ENCODE results near the gene AGTRAP. TPM values are rescaled to one million over a fixed set of nuclear protein-coding genes. Genes with fewer than 3 reads are reported as not detected.

Gene AGTRAP
- total RNA-seq, 2 donors from 2014 or later = 44.1 to 44.2 TPM

GRCh38 chr1:11703357-11704193, 32.4 kb upstream of the AGTRAP start:
- ATAC-seq (ENCODE audit: insufficient number of reproducible peaks, low FRiP score, low read depth) (no peak), DNase-seq (ENCODE audit: low spot score) (no peak)
- no peak overlapping the region for H3K27ac ChIP-seq
- peaks cover 5 to 18% of the 10 kb centered on the region in 2 donors for H3K4me1 ChIP-seq (ENCODE audit: control insufficient read depth in 1 of 2, low read depth in 2 of 2)
- no peak for TF ChIP-seq CTCF (IDR thresholded peaks at IDR 0.05)
- H3K4me3 ChIP-seq = no peak overlapping the region
- H3K9me3 ChIP-seq = no peaks in the 10 kb centered on the region
- H3K27me3 ChIP-seq (replicated peaks; ENCODE audit: insufficient read depth) = no peaks in the 10 kb centered on the region
- H3K36me3 ChIP-seq = no peaks in the 10 kb centered on the region

GRCh38 chr1:11704194-11704529, 31.8 kb upstream of the AGTRAP start:
- Histone ChIP-seq H3K27ac (no peak overlapping the region), H3K27me3 (replicated peaks; ENCODE audit: insufficient read depth) (no peaks in the 10 kb centered on the region), H3K36me3 (no peaks in the 10 kb centered on the region), H3K9me3 (no peaks in the 10 kb centered on the region), H3K4me3 (no peak overlapping the region), H3K4me1 (ENCODE audit: control insufficient read depth in 1 of 2, low read depth in 2 of 2) (peaks cover 5 to 18% of the 10 kb centered on the region in 2 donors)
- ATAC-seq (ENCODE audit: insufficient number of reproducible peaks, low FRiP score, low read depth) (no peak), DNase-seq (ENCODE audit: low spot score) (no peak)
- TF ChIP-seq CTCF (IDR thresholded peaks at IDR 0.05) = no peak

GRCh38 chr1:11704691-11705475, 31.1 kb upstream of the AGTRAP start:
- H3K9me3 ChIP-seq = no peaks in the 10 kb centered on the region
- H3K4me1 ChIP-seq (ENCODE audit: control insufficient read depth in 1 of 2, low read depth in 2 of 2) = peaks cover 5 to 18% of the 10 kb centered on the region in 2 donors
- ATAC-seq (ENCODE audit: insufficient number of reproducible peaks, low FRiP score, low read depth) = no peak
- H3K27me3 ChIP-seq (replicated peaks; ENCODE audit: insufficient read depth) = no peaks in the 10 kb centered on the region
- DNase-seq (ENCODE audit: low spot score) = no peak
- H3K4me3 ChIP-seq = no peak overlapping the region
- no peak overlapping the region for H3K27ac ChIP-seq
- TF ChIP-seq CTCF (IDR thresholded peaks at IDR 0.05) = no peak
- no peaks in the 10 kb centered on the region for H3K36me3 ChIP-seq

GRCh38 chr1:11705596-11705995, 30.3 kb upstream of the AGTRAP start:
- Histone ChIP-seq H3K4me3 (no peak overlapping the region), H3K36me3 (no peaks in the 10 kb centered on the region), H3K27ac (no peak overlapping the region), H3K27me3 (replicated peaks; ENCODE audit: insufficient read depth) (no peaks in the 10 kb centered on the region), H3K4me1 (ENCODE audit: control insufficient read depth in 1 of 2, low read depth in 2 of 2) (peaks cover 5 to 17% of the 10 kb centered on the region in 2 donors), H3K9me3 (no peaks in the 10 kb centered on the region)
- ATAC-seq (ENCODE audit: insufficient number of reproducible peaks, low FRiP score, low read depth) (no peak), DNase-seq (ENCODE audit: low spot score) (no peak)
- no peak for TF ChIP-seq CTCF (IDR thresholded peaks at IDR 0.05)

- Histone ChIP-seq H3K4me1 (ENCODE audit: control insufficient read depth in 1 of 2, low read depth in 2 of 2) (peaks cover 5 to 10% of the 10 kb centered on the region in 2 donors), H3K27ac (no peak overlapping the region), H3K4me3 (no peak overlapping the region), H3K36me3 (no peaks in the 10 kb centered on the region), H3K27me3 (replicated peaks; ENCODE audit: insufficient read depth) (peaks cover 3% of the 10 kb centered on the region), H3K9me3 (no peaks in the 10 kb centered on the region)
- no peak for ATAC-seq (ENCODE audit: insufficient number of reproducible peaks, low FRiP score, low read depth)
- no peak for TF ChIP-seq CTCF (IDR thresholded peaks at IDR 0.05)
- DNase-seq (ENCODE audit: low spot score) = no peak
These were observed 29.6 kb upstream of the AGTRAP start for GRCh38 chr1:11706292-11706691.
